Stomach (tissue), 9 donors: Measurements from ENCODE around the gene TIGD3. TPM values are rescaled to one million over a fixed set of nuclear protein-coding genes. Genes with fewer than 3 reads are reported as not detected.
"Not testable (repeated sequence)": the region's sequence is repeated elsewhere in the genome, so short reads cannot be mapped to it uniquely, and the experiment has no call there.

Experiments
- DNase-seq, 2 donors: peaks; one replicate each; pipeline versions ENCODE4 v3.0.0 to v3.0.0-alpha.2; 2013 to 2019
- H3K27ac ChIP-seq, 5 donors: fragments of 200-600 bp in 4 of 5; sonication (generic) in 4 of 5; one replicate each; pipeline ENCODE4 v1.5.1; 2013 to 2019; ENCODE audit warnings: mild to moderate bottlenecking in 1 of 5, moderate library complexity in 1 of 5
- H3K27me3 ChIP-seq, 3 donors: fragments of 200-600 bp; sonication (generic); one replicate each; pipeline ENCODE4 v1.5.1; 2017 to 2019; ENCODE audit warnings: mixed run types in 1 of 3
- H3K36me3 ChIP-seq, 4 donors: fragments of 200-600 bp; sonication (generic); 1 replicate in 3 of 4; 2 replicates in 1 of 4; pipeline ENCODE4 v1.5.1; 2016 to 2019
- H3K4me1 ChIP-seq, 4 donors: fragments of 200-600 bp; sonication (generic); one replicate each; pipeline ENCODE4 v1.5.1; 2016 to 2019
- H3K4me3 ChIP-seq, 4 donors: fragments of 200-600 bp; sonication (generic) in 3 of 4; one replicate each; pipeline ENCODE4 v1.5.1; 2016 to 2019; ENCODE audit warnings: mild to moderate bottlenecking in 1 of 4
- H3K9me3 ChIP-seq, 4 donors: fragments of 200-600 bp; sonication (generic); one replicate each; pipeline ENCODE4 v1.5.1; 2016 to 2019
- EP300 ChIP-seq: sonication (generic); formaldehyde crosslinking; IDR thresholded peaks from one replicate; pipeline ENCODE4 v1.6.1; 2017; ENCODE audit warnings: antibody characterized with exemption
- POLR2A ChIP-seq, 4 donors: fragments of 450-650 bp; IDR thresholded peaks; one replicate each; pipeline ENCODE4 v1.6.1; 2016; ENCODE audit warnings: antibody characterized with exemption in 4 of 4, control low read depth in 2 of 4, mild to moderate bottlenecking in 1 of 4, moderate library complexity in 1 of 4
- POLR2AphosphoS5 ChIP-seq, 3 donors: sonication (generic); formaldehyde crosslinking; IDR thresholded peaks; one replicate each; pipeline ENCODE4 v1.6.1; 2016; ENCODE audit warnings: antibody characterized with exemption in 3 of 3
- WGBS, 5 donors: extraction: QIAGEN DNeasy Blood & Tissue Kit in 3 of 5; methylation state at CpG; one replicate each; pipeline versions ENCODE4 v1.1.5 to v1.1.7; 2013 to 2018; 5-methylcytosine and 5-hydroxymethylcytosine counted together
- intact Hi-C: fragments of 100-400 bp; cut with DNase I; formaldehyde crosslinking; loops from one replicate; pipeline ENCODE4 v1.15.1; 2023; ENCODE audit warnings: low total_unique reads
- polyA plus RNA-seq, 3 donors: library from polyadenylated mRNA; stranded (reverse); fragments of 200-250 nt; gene quantifications; one replicate each; pipeline ENCODE4 v1.2.3, GENCODE V29; 2013
- total RNA-seq, 5 donors: library from RNA; depleted of rRNA; stranded (reverse); fragments of >200 nt; gene quantifications; one replicate each; pipeline versions ENCODE4 v1.1.0 to v1.2.3, GENCODE V29; 2014 to 2016
- TF ChIP-seq, protein P1 (sequence below), 7 experiments: fragments of 450-650 bp in 4 of 7; fragments of 200-600 bp in 3 of 7; sonication (generic) in 3 of 7; IDR thresholded peaks; one replicate each; pipeline ENCODE4 v1.5.1; 2016 to 2019; ENCODE audit warnings: antibody characterized with exemption in 7 of 7, control low read depth in 2 of 7, mild to moderate bottlenecking in 1 of 7
- donor health status: healthy with polysubstance abuse.
- donor health status: Bipolar disorder and iron deficiency.
- donor health status: healthy.

The TIGD3 gene
- total and polyA plus RNA-seq, 8 donors, result 0.25 to 4.5 (median 0.44) TPM; not detected in 5

DNA sequence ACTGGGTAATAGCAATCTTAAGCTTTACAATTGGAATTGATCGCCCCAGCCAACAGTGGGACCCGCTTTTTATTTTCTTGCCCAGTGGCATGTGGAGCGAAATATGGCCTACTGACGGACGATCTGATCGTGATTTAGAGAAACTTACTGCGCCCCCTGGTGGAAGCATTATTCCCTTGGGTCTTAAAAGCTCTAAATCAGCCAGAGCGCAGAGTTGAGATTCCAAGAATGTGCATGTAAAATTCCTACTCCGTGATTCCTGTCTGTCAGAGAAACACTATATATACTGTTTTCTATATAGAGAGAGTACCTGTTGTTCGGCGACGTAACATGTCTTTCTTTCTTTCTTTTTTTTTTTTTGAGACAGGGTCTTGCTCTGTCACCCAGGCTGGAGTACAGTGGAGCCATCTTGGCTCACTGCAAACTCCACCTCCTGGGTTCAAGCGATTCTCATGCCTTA, 24.6 kb upstream of the TIGD3 start:
- no peak overlapping the region for H3K4me3 ChIP-seq
- no peaks in the 10 kb centered on the region for H3K27me3 ChIP-seq
- no peak overlapping the region for H3K27ac ChIP-seq
- WGBS, 5 donors, result 4 to 7% (median 6%) methylated on average over 13 of the region's 13 CpGs
- DNase-seq, result peak; percentile 95
- H3K4me1 ChIP-seq, result peaks cover 8 to 23% (median 13%) of the 10 kb centered on the region in 4 donors
- no peaks in the 10 kb centered on the region for H3K9me3 ChIP-seq
- no peak for TF ChIP-seq POLR2A (IDR thresholded peaks at IDR 0.05)
- peak in 2 of 3 donors; percentile 34 to 70 for TF ChIP-seq POLR2AphosphoS5 (IDR thresholded peaks at IDR 0.05)
- TF ChIP-seq, protein P1, sequence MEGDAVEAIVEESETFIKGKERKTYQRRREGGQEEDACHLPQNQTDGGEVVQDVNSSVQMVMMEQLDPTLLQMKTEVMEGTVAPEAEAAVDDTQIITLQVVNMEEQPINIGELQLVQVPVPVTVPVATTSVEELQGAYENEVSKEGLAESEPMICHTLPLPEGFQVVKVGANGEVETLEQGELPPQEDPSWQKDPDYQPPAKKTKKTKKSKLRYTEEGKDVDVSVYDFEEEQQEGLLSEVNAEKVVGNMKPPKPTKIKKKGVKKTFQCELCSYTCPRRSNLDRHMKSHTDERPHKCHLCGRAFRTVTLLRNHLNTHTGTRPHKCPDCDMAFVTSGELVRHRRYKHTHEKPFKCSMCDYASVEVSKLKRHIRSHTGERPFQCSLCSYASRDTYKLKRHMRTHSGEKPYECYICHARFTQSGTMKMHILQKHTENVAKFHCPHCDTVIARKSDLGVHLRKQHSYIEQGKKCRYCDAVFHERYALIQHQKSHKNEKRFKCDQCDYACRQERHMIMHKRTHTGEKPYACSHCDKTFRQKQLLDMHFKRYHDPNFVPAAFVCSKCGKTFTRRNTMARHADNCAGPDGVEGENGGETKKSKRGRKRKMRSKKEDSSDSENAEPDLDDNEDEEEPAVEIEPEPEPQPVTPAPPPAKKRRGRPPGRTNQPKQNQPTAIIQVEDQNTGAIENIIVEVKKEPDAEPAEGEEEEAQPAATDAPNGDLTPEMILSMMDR (IDR thresholded peaks at IDR 0.05), result peak in 6 of 7 experiments; percentile 36 to 86 (median 79)
- intact Hi-C loops, result no loop called here
- H3K36me3 ChIP-seq, result no peaks in the 10 kb centered on the region

DNA sequence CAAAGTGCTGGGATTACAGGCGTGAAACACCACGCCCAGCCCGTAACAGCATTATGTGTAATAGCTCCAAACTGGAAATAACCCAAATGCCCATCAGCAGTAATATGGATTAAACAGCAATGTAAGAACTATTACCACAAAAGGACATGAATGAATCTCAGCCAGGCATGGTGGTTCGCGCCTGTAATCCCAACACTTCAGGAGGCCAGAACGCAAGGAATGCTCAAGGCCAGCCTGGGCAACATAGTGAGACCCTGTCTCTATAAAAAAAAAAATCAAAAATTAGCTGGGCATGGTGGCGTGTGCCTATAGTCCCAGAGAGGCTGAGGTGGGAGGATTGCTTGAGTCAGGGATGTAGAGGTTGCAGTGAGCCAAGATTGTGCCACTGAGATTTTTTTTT, 24.0 kb upstream of the TIGD3 start:
- no peak for TF ChIP-seq POLR2A (IDR thresholded peaks at IDR 0.05)
- TF ChIP-seq EP300, result no peak
- TF ChIP-seq, protein P1 (IDR thresholded peaks at IDR 0.05), result no peak
- TF ChIP-seq POLR2AphosphoS5 (IDR thresholded peaks at IDR 0.05), result no peak
- Histone ChIP-seq H3K4me3 (no peak overlapping the region), H3K27ac (no peak overlapping the region), H3K27me3 (no peaks in the 10 kb centered on the region), H3K36me3 (no peaks in the 10 kb centered on the region), H3K4me1 (peaks cover 8 to 29% (median 19%) of the 10 kb centered on the region in 4 donors), H3K9me3 (no peaks in the 10 kb centered on the region)
- 73 to 80% (median 77%) methylated on average over 7 of the region's 7 CpGs for WGBS, 5 donors
- intact Hi-C loops, result no loop called here
- DNase-seq, result no peak

DNA sequence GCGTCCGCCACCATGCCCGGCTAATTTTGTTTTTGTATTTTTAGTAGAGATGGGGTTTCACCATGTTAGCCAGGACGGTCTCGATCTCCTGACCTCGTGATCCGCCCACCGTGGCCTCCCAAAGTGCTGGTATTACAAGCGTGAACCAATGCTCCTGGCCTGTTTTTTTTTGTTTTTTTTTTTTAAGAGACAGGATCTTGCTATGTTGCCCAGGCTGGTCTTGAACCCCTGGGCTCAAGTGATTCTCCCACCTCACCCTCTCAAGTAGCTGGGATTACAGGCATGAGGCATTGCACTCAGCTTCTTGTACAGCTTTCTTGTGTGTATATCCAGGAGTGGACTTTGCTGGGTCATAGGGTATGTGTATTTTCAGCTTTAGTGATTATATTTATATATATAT, 22.0 kb upstream of the TIGD3 start:
- H3K4me3 ChIP-seq, DNase-seq, H3K9me3 ChIP-seq, H3K27me3 ChIP-seq, H3K27ac ChIP-seq, intact Hi-C loops: not testable (repeated sequence)
- Histone ChIP-seq H3K36me3 (peaks cover 0 to 10% (median 4%) of the 10 kb centered on the region in 4 donors), H3K4me1 (peaks cover 8 to 44% (median 28%) of the 10 kb centered on the region in 4 donors)
- 87 to 93% (median 91%) methylated on average over 6 to 9 of the region's 9 CpGs for WGBS, 5 donors

DNA sequence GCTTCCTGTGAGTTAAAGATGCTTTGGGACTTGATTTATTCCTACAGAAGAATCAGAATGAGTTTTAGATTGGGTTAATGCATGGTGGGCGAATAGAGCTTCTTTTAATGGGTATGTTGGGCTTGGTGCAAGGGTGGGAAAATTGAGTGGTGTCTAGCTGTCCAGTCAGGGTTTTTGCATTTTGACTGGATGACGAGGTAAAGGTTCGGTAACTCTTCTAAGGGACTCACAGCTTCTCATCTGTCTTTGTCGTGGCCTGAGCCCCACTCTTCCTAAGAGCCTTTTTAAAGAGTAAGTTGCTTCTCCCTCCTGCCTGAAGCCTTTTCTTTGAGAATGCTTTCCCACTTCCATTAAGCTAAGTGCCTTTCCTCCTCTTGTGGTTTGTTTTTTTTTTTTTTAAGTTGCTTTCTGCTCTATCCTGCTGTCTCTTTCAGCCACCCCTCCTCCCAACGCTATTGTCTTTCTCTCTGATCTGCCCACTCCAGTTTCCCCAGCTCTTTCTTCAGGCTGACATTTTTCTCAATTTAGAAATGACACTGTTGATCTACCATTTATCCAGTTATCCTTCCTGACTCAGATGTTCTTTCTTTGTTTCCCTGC, 19.8 kb upstream of the TIGD3 start:
- Histone ChIP-seq H3K27me3 (no peaks in the 10 kb centered on the region), H3K27ac (peak overlapping the region in 3 of 5 donors; percentile 87 to 90 (median 88)), H3K9me3 (no peaks in the 10 kb centered on the region), H3K36me3 (peaks cover 0 to 19% (median 15%) of the 10 kb centered on the region in 4 donors), H3K4me3 (peak overlapping the region; percentile 65 to 98 (median 82)), H3K4me1 (peaks cover 13 to 60% (median 36%) of the 10 kb centered on the region in 4 donors)
- no peak for DNase-seq
- intact Hi-C loops, result no loop called here
- TF ChIP-seq EP300 (no peak), POLR2A (IDR thresholded peaks at IDR 0.05) (no peak), POLR2AphosphoS5 (IDR thresholded peaks at IDR 0.05) (no peak)
- TF ChIP-seq, protein P1 (IDR thresholded peaks at IDR 0.05), result no peak
- WGBS, 5 donors, result 15 to 26% (median 18%) methylated on average over 5 of the region's 5 CpGs

DNA sequence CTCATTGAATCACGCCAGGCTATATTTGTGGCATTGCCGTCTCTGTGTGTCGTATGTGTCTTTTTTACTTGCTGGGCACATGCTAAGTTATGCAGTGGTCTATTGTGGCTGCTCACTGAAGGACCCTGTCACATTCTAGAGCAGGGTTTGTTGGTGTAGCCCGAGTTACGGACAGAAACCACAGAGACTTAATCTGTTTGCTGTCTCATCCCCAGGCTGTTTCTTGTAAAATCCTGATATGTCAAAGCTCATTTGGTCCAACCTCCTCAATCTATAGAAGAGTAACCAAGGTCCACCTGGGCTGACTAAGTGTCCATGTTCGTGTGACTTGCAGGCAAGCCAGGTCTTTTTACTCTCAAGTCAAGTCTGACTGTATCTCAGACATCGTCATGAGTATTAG, 15.9 kb upstream of the TIGD3 start:
- TF ChIP-seq POLR2AphosphoS5 (IDR thresholded peaks at IDR 0.05), result no peak
- TF ChIP-seq, protein P1 (IDR thresholded peaks at IDR 0.05), result no peak
- TF ChIP-seq EP300, result no peak
- no peak for TF ChIP-seq POLR2A (IDR thresholded peaks at IDR 0.05)

More for the DNA sequence above, 15.9 kb upstream of the TIGD3 start:
- Histone ChIP-seq H3K27me3 (no peaks in the 10 kb centered on the region), H3K27ac (no peak overlapping the region), H3K9me3 (no peaks in the 10 kb centered on the region), H3K4me3 (no peak overlapping the region), H3K36me3 (peaks cover 36 to 57% (median 54%) of the 10 kb centered on the region in 4 donors), H3K4me1 (peaks cover 13 to 55% (median 33%) of the 10 kb centered on the region in 4 donors)
- intact Hi-C loops, result no loop called here
- WGBS, 5 donors, result 74 to 90% (median 86%) methylated on average over 7 of the region's 7 CpGs
- no peak for DNase-seq
